HepG2 (cell line): ENCODE data around the gene RAB20. TPM values are rescaled to one million over a fixed set of nuclear protein-coding genes. Genes with fewer than 3 reads are reported as not detected.

Source experiments
- FIP1L1 ChIP-seq: fragments of 200-400 bp; formaldehyde crosslinking; IDR thresholded peaks from 2 replicates; pipeline ENCODE4 v1.6.1; 2018; ENCODE audit warnings: low read depth, mild to moderate bottlenecking, low read length, moderate library complexity, borderline replicate concordance; ENCODE audit not compliant: insufficient read depth
- GZF1 ChIP-seq: sonication (generic); formaldehyde crosslinking; IDR thresholded peaks from 2 replicates; pipeline ENCODE4 v1.5.1; 2020; ENCODE audit warnings: mild to moderate bottlenecking, missing genetic modification reagents
- KDM1A ChIP-seq: IDR thresholded peaks from 2 replicates; pipeline ENCODE4 v1.6.1; 2016; ENCODE audit warnings: missing compliant biosample characterization
- MAFG ChIP-seq: sonication (generic); formaldehyde crosslinking; IDR thresholded peaks from 2 replicates; pipeline ENCODE4 v1.5.1; 2020; ENCODE audit warnings: mild to moderate bottlenecking, missing genetic modification reagents
- RBM22 ChIP-seq: fragments of 200-400 bp; formaldehyde crosslinking; optimal IDR thresholded peaks from 2 replicates; pipeline ENCODE3; 2017; ENCODE audit warnings: mild to moderate bottlenecking, low read length, moderate library complexity
- RFX3 ChIP-seq: IDR thresholded peaks from 2 replicates; pipeline ENCODE4 v1.6.1; 2016; ENCODE audit warnings: missing biosample characterization, missing genetic modification reagents
- XRCC5 ChIP-seq: fragments of 200-400 bp; formaldehyde crosslinking; optimal IDR thresholded peaks from 2 replicates; pipeline ENCODE3; 2017; ENCODE audit warnings: mild to moderate bottlenecking, low read length
- ZFP36L2 ChIP-seq: sonication (generic); formaldehyde crosslinking; IDR thresholded peaks from 2 replicates; pipeline ENCODE4 v1.4.0; 2020; ENCODE audit warnings: missing genetic modification reagents
- ZFP82 ChIP-seq: sonication (generic); formaldehyde crosslinking; IDR thresholded peaks from 2 replicates; pipeline ENCODE4 v1.5.1; 2020; ENCODE audit warnings: mild to moderate bottlenecking, missing genetic modification reagents, borderline replicate concordance
- ZKSCAN5 ChIP-seq: sonication (generic); formaldehyde crosslinking; IDR thresholded peaks from 2 replicates; pipeline ENCODE4 v1.5.1; 2020; ENCODE audit warnings: mild to moderate bottlenecking, missing genetic modification reagents
- ZNF607 ChIP-seq: sonication (generic); formaldehyde crosslinking; IDR thresholded peaks from 2 replicates; pipeline ENCODE4 v1.5.1; 2020; ENCODE audit warnings: missing genetic modification reagents, mild to moderate bottlenecking, borderline replicate concordance
- ZNF891 ChIP-seq: sonication (generic); formaldehyde crosslinking; IDR thresholded peaks from 2 replicates; pipeline ENCODE4 v1.5.0; 2020; ENCODE audit warnings: mild to moderate bottlenecking, missing genetic modification reagents
- ZSCAN9 ChIP-seq: IDR thresholded peaks from 2 replicates; pipeline ENCODE4 v1.6.1; 2016; ENCODE audit warnings: borderline replicate concordance
- polyA plus RNA-seq, 8 experiments: library from polyadenylated mRNA; depleted of rRNA in 3 of 8; stranded (reverse) in 7 of 8; unstranded in 1 of 8; fragments of >200 nt; fragmentation: Illumina TruSeq in 4 of 8; extraction: Trizol in 4 of 8; gene quantifications; 2 replicates each; pipeline versions ENCODE4 v1.2.1 to v1.2.3, GENCODE V29; 2011 to 2016; ENCODE audit warnings: low read depth in 4 of 8, missing spikeins in 1 of 8, mixed read lengths in 1 of 8; ENCODE audit not compliant: insufficient read depth in 1 of 8
- total RNA-seq, 5 experiments: library from RNA; depleted of rRNA; stranded (reverse); fragments of >200 nt; fragmentation: Illumina TruSeq; extraction: Trizol; gene quantifications; 2 replicates each; pipeline ENCODE4 v1.2.3, GENCODE V29; 2016; ENCODE audit warnings: low read depth in 1 of 5
- TF ChIP-seq, protein P1 (sequence below): sonication (generic); formaldehyde crosslinking; IDR thresholded peaks from 2 replicates; pipeline ENCODE4 v1.5.0; 2020; ENCODE audit warnings: missing genetic modification reagents
- TF ChIP-seq, protein P2 (sequence below): sonication (generic); formaldehyde crosslinking; IDR thresholded peaks from 2 replicates; pipeline ENCODE4 v1.9.0; 2021; ENCODE audit warnings: mild to moderate bottlenecking, missing genetic modification reagents
- TF ChIP-seq, protein P3 (sequence below): sonication (generic); formaldehyde crosslinking; IDR thresholded peaks from 2 replicates; pipeline ENCODE4 v1.5.0; 2020; ENCODE audit warnings: missing genetic modification reagents
- TF ChIP-seq, protein P4 (sequence below): sonication (generic); formaldehyde crosslinking; IDR thresholded peaks from 2 replicates; pipeline ENCODE4 v1.5.0; 2020; ENCODE audit warnings: missing genetic modification reagents
- TF ChIP-seq, protein P5 (sequence below): sonication (generic); formaldehyde crosslinking; IDR thresholded peaks from 2 replicates; pipeline ENCODE4 v1.5.0; 2020; ENCODE audit warnings: missing genetic modification reagents, mild to moderate bottlenecking, borderline replicate concordance

RAB20 gene
- total and polyA plus RNA-seq, 2 of the 13 experiments (the other 11 are each of a cell fraction or from before 2014, with no cell fraction given): 15.6 to 30.5 TPM

DNA sequence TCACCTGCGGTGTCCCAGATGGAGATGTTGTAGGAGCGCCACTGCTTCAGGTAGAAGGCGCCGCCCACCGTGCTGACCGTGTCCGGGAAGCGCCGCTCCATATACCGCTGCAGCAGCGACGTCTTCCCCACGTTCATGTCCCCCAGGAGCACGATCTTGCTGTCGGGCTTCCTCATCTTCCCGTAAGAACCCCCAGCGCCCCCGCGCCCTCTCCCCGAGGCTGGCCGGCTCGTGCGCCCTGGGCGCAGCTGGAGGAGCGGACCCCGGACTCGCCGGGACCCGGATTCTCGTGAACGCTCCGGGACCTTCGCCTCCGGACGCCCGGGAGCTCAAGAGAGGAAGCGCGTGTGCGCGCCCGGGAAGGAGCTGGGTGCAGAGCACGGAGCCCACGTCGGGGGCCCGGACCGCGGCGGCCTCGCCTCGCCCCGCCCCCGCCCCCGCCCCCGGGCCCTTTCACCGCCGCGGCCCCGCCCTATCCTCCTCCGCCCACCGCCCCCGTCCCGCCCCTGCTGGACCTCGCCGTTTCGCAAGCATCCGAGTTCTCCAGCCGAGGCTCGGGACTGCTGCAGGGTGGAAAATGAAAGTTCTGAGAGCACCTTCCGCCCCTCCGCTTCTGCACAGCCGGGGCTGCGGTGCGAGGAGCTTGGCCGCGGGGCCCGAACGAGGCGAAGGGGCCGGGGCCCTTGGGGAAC lies at the start of gene RAB20 (continued):
- TF ChIP-seq, protein P1, sequence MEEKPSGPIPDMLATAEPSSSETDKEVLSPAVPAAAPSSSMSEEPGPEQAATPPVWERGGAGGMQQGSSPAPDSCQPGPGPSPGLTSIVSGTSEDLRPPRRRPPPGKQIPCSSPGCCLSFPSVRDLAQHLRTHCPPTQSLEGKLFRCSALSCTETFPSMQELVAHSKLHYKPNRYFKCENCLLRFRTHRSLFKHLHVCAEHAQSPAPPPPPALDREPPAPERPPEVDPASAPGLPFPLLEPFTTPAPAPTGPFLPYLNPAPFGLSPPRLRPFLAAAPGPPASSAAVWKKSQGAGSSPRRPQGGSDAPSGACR (CRISPR knock-in tag): no peak
- TF ChIP-seq XRCC5 (no peak), KDM1A (CRISPR knock-in tag) (no peak), ZFP36L2 (CRISPR knock-in tag) (no peak), FIP1L1 (no peak), ZNF607 (no peak; the same call in 1 of the 2 replicates), ZNF891 (CRISPR knock-in tag) (no peak), ZFP82 (CRISPR knock-in tag) (no peak), ZKSCAN5 (no peak), GZF1 (CRISPR knock-in tag) (no peak), RFX3 (CRISPR knock-in tag) (no peak), MAFG (CRISPR knock-in tag) (no peak), RBM22 (no peak), ZSCAN9 (peak; percentile 52; the same call in 1 of the 2 replicates)
- TF ChIP-seq, protein P2, sequence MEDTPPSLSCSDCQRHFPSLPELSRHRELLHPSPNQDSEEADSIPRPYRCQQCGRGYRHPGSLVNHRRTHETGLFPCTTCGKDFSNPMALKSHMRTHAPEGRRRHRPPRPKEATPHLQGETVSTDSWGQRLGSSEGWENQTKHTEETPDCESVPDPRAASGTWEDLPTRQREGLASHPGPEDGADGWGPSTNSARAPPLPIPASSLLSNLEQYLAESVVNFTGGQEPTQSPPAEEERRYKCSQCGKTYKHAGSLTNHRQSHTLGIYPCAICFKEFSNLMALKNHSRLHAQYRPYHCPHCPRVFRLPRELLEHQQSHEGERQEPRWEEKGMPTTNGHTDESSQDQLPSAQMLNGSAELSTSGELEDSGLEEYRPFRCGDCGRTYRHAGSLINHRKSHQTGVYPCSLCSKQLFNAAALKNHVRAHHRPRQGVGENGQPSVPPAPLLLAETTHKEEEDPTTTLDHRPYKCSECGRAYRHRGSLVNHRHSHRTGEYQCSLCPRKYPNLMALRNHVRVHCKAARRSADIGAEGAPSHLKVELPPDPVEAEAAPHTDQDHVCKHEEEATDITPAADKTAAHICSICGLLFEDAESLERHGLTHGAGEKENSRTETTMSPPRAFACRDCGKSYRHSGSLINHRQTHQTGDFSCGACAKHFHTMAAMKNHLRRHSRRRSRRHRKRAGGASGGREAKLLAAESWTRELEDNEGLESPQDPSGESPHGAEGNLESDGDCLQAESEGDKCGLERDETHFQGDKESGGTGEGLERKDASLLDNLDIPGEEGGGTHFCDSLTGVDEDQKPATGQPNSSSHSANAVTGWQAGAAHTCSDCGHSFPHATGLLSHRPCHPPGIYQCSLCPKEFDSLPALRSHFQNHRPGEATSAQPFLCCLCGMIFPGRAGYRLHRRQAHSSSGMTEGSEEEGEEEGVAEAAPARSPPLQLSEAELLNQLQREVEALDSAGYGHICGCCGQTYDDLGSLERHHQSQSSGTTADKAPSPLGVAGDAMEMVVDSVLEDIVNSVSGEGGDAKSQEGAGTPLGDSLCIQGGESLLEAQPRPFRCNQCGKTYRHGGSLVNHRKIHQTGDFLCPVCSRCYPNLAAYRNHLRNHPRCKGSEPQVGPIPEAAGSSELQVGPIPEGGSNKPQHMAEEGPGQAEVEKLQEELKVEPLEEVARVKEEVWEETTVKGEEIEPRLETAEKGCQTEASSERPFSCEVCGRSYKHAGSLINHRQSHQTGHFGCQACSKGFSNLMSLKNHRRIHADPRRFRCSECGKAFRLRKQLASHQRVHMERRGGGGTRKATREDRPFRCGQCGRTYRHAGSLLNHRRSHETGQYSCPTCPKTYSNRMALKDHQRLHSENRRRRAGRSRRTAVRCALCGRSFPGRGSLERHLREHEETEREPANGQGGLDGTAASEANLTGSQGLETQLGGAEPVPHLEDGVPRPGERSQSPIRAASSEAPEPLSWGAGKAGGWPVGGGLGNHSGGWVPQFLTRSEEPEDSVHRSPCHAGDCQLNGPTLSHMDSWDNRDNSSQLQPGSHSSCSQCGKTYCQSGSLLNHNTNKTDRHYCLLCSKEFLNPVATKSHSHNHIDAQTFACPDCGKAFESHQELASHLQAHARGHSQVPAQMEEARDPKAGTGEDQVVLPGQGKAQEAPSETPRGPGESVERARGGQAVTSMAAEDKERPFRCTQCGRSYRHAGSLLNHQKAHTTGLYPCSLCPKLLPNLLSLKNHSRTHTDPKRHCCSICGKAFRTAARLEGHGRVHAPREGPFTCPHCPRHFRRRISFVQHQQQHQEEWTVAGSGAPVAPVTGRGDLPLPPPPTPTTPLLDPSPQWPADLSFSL (CRISPR knock-in tag): no peak
- TF ChIP-seq, protein P3, sequence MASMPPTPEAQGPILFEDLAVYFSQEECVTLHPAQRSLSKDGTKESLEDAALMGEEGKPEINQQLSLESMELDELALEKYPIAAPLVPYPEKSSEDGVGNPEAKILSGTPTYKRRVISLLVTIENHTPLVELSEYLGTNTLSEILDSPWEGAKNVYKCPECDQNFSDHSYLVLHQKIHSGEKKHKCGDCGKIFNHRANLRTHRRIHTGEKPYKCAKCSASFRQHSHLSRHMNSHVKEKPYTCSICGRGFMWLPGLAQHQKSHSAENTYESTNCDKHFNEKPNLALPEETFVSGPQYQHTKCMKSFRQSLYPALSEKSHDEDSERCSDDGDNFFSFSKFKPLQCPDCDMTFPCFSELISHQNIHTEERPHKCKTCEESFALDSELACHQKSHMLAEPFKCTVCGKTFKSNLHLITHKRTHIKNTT (CRISPR knock-in tag): no peak
- TF ChIP-seq, protein P4, sequence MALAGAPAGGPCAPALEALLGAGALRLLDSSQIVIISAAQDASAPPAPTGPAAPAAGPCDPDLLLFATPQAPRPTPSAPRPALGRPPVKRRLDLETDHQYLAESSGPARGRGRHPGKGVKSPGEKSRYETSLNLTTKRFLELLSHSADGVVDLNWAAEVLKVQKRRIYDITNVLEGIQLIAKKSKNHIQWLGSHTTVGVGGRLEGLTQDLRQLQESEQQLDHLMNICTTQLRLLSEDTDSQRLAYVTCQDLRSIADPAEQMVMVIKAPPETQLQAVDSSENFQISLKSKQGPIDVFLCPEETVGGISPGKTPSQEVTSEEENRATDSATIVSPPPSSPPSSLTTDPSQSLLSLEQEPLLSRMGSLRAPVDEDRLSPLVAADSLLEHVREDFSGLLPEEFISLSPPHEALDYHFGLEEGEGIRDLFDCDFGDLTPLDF (CRISPR knock-in tag): no peak
- TF ChIP-seq, protein P5, sequence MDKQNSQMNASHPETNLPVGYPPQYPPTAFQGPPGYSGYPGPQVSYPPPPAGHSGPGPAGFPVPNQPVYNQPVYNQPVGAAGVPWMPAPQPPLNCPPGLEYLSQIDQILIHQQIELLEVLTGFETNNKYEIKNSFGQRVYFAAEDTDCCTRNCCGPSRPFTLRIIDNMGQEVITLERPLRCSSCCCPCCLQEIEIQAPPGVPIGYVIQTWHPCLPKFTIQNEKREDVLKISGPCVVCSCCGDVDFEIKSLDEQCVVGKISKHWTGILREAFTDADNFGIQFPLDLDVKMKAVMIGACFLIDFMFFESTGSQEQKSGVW (CRISPR knock-in tag): no peak
